H9 (cell line): ENCODE data around the gene KCNJ1. TPM values are rescaled to one million over a fixed set of nuclear protein-coding genes. Genes with fewer than 3 reads are reported as not detected.

Experiments
- DNase-seq: peaks from one replicate; pipeline ENCODE4 v3.0.0-alpha.2; 2017
- H2AFZ ChIP-seq: one replicate; pipeline ENCODE4 v1.6.1; 2013; ENCODE audit warnings: mild to moderate bottlenecking, low read length, control low read depth, moderate library complexity
- H2AK5ac ChIP-seq: 2 replicates; pipeline ENCODE4 v1.6.1; 2013; ENCODE audit warnings: low read length, control low read depth, mixed read lengths; ENCODE audit not compliant: insufficient read length
- H2BK120ac ChIP-seq: one replicate; pipeline ENCODE4 v1.6.1; 2013; ENCODE audit warnings: low read depth, mild to moderate bottlenecking, low read length, control low read depth, inconsistent platforms; ENCODE audit not compliant: poor library complexity, severe bottlenecking
- H2BK12ac ChIP-seq: 2 replicates; pipeline ENCODE4 v1.6.1; 2013; ENCODE audit warnings: low read length, control low read depth, mixed read lengths, low read depth; ENCODE audit not compliant: insufficient read length
- H2BK15ac ChIP-seq: 2 replicates; pipeline ENCODE4 v1.6.1; 2013; ENCODE audit warnings: low read depth, low read length, control low read depth
- H2BK20ac ChIP-seq: one replicate; pipeline ENCODE4 v1.6.1; 2013; ENCODE audit warnings: low read depth, mild to moderate bottlenecking, low read length, control low read depth, inconsistent platforms; ENCODE audit not compliant: poor library complexity, severe bottlenecking
- H2BK5ac ChIP-seq: 2 replicates; pipeline ENCODE4 v1.6.1; 2013; ENCODE audit warnings: low read length, control low read depth, mixed read lengths; ENCODE audit not compliant: insufficient read length
- H3K14ac ChIP-seq: 2 replicates; pipeline ENCODE4 v1.6.1; 2013; ENCODE audit warnings: low read length, control low read depth; ENCODE audit not compliant: insufficient read depth
- H3K18ac ChIP-seq: 2 replicates; pipeline ENCODE4 v1.6.1; 2013; ENCODE audit warnings: low read depth, mild to moderate bottlenecking, mixed read lengths, low read length, control low read depth; ENCODE audit not compliant: insufficient read length
- H3K23ac ChIP-seq: 2 replicates; pipeline ENCODE4 v1.6.1; 2013; ENCODE audit warnings: low read length, control low read depth, mixed read lengths, low read depth; ENCODE audit not compliant: insufficient read length
- H3K23me2 ChIP-seq: 2 replicates; pipeline ENCODE4 v1.6.1; 2013; ENCODE audit warnings: low read depth, mild to moderate bottlenecking, mixed read lengths, low read length, control low read depth; ENCODE audit not compliant: insufficient read length, poor library complexity, severe bottlenecking
- H3K27ac ChIP-seq: 2 replicates; pipeline ENCODE4 v1.5.1; 2013; ENCODE audit warnings: low read length, control low read depth, mixed read lengths, low read depth; ENCODE audit not compliant: insufficient read length
- H3K27me3 ChIP-seq: 2 replicates; pipeline ENCODE4 v1.6.1; 2013; ENCODE audit warnings: low read length, control low read depth, inconsistent platforms; ENCODE audit not compliant: insufficient read depth
- H3K4ac ChIP-seq: 2 replicates; pipeline ENCODE4 v1.6.1; 2013; ENCODE audit warnings: low read depth, mild to moderate bottlenecking, control low read depth, inconsistent platforms, low read length, moderate library complexity
- H3K4me1 ChIP-seq: 2 replicates; pipeline ENCODE4 v1.6.1; 2013; ENCODE audit warnings: low read length, control low read depth, inconsistent platforms; ENCODE audit not compliant: insufficient read depth
- H3K4me2 ChIP-seq: 2 replicates; pipeline ENCODE4 v1.6.1; 2013; ENCODE audit warnings: low read length, control low read depth, mixed read lengths; ENCODE audit not compliant: insufficient read length, insufficient read depth
- H3K56ac ChIP-seq: 2 replicates; pipeline ENCODE4 v1.6.1; 2013; ENCODE audit warnings: low read depth, mild to moderate bottlenecking, mixed read lengths, low read length, control low read depth; ENCODE audit not compliant: insufficient read length
- H3K79me1 ChIP-seq: 2 replicates; pipeline ENCODE4 v1.6.1; 2013; ENCODE audit warnings: low read depth, mild to moderate bottlenecking, moderate library complexity, low read length, control low read depth, inconsistent platforms; ENCODE audit not compliant: insufficient read depth, poor library complexity, severe bottlenecking
- H3K79me2 ChIP-seq: 2 replicates; pipeline ENCODE4 v1.6.1; 2013; ENCODE audit warnings: low read length, control low read depth, inconsistent platforms; ENCODE audit not compliant: insufficient read depth
- H3K9ac ChIP-seq: 2 replicates; pipeline ENCODE4 v1.6.1; 2013; ENCODE audit warnings: low read length, control low read depth, mixed read lengths; ENCODE audit not compliant: insufficient read length; ENCODE audit errors: extremely low read depth
- H3K9me3 ChIP-seq: one replicate; pipeline ENCODE4 v1.6.1; 2013; ENCODE audit warnings: low read depth, low read length, inconsistent platforms; ENCODE audit not compliant: control insufficient read depth
- H3T11ph ChIP-seq: one replicate; pipeline ENCODE4 v1.6.1; 2013; ENCODE audit warnings: mild to moderate bottlenecking, low read length, control low read depth, inconsistent platforms
- H4K20me1 ChIP-seq: one replicate; pipeline ENCODE4 v1.6.1; 2013; ENCODE audit not compliant: control insufficient read depth, insufficient read length, insufficient read depth
- H4K5ac ChIP-seq: 2 replicates; pipeline ENCODE4 v1.6.1; 2013; ENCODE audit warnings: low read depth, mild to moderate bottlenecking, mixed read lengths, low read length, control low read depth; ENCODE audit not compliant: insufficient read length
- H4K8ac ChIP-seq: replicated peaks from 2 replicates; pipeline ENCODE4 v1.6.1; 2013; ENCODE audit warnings: low read length, control low read depth, mixed read lengths, low read depth; ENCODE audit not compliant: insufficient read length
- H4K91ac ChIP-seq: 2 replicates; pipeline ENCODE4 v1.6.1; 2013; ENCODE audit warnings: low read depth, mild to moderate bottlenecking, moderate library complexity, mixed read lengths, low read length, control low read depth; ENCODE audit not compliant: insufficient read length
- H3K27ac Mint-ChIP-seq, 3 experiments: 2 replicates in 2 of 3; 3 replicates in 1 of 3; pipeline ENCODE4 v1.8.0; 2020 to 2021; ENCODE audit warnings: mixed read lengths in 3 of 3, mild to moderate bottlenecking in 1 of 3, moderate library complexity in 1 of 3
- H3K27me3 Mint-ChIP-seq: 2 replicates; pipeline ENCODE4 v1.8.0; 2021; ENCODE audit warnings: low read depth, mild to moderate bottlenecking, moderate library complexity, mixed read lengths
- H3K36me3 Mint-ChIP-seq, 3 experiments: 2 replicates in 2 of 3; 3 replicates in 1 of 3; pipeline ENCODE4 v1.8.0; 2020 to 2021; ENCODE audit warnings: low read depth in 3 of 3, mixed read lengths in 3 of 3; ENCODE audit not compliant: insufficient read depth in 1 of 3
- H3K4me1 Mint-ChIP-seq, 2 experiments: 2 replicates each; pipeline ENCODE4 v1.8.0; 2020; ENCODE audit warnings: mixed read lengths in 2 of 2
- H3K4me3 Mint-ChIP-seq, 2 experiments: 2 replicates in 1 of 2; 3 replicates in 1 of 2; pipeline ENCODE4 v1.8.0; 2020 to 2021; ENCODE audit warnings: mild to moderate bottlenecking in 2 of 2, mixed read lengths in 2 of 2, moderate library complexity in 1 of 2
- H3K9me3 Mint-ChIP-seq, 2 experiments: 2 replicates in 1 of 2; 3 replicates in 1 of 2; pipeline ENCODE4 v1.8.0; 2020; ENCODE audit warnings: mild to moderate bottlenecking in 2 of 2, mixed read lengths in 2 of 2, moderate library complexity in 1 of 2
- WGBS: extraction: QIAGEN DNeasy Blood & Tissue Kit; methylation state at CpG from one replicate; pipeline ENCODE4 v1.1.7; 2013; ENCODE audit warnings: missing lambda C conversion rate, low lambda C conversion rate, mixed read lengths; ENCODE audit not compliant: insufficient read length; ENCODE audit errors: extremely low coverage; 5-methylcytosine and 5-hydroxymethylcytosine counted together
- total RNA-seq: library from RNA; stranded (reverse); gene quantifications from 2 replicates; pipeline ENCODE4 v1.2.1, GENCODE V29; 2021
- TF ChIP-seq, protein P1 (sequence below): fragments of 200-600 bp; sonication (generic); conservative IDR thresholded peaks from 3 replicates; pipeline ENCODE4 v1.8.0; 2021; ENCODE audit warnings: antibody characterized with exemption, mild to moderate bottlenecking

Gene KCNJ1
- total RNA-seq, 1 experiment from 2014 or later = not detected

DNA sequence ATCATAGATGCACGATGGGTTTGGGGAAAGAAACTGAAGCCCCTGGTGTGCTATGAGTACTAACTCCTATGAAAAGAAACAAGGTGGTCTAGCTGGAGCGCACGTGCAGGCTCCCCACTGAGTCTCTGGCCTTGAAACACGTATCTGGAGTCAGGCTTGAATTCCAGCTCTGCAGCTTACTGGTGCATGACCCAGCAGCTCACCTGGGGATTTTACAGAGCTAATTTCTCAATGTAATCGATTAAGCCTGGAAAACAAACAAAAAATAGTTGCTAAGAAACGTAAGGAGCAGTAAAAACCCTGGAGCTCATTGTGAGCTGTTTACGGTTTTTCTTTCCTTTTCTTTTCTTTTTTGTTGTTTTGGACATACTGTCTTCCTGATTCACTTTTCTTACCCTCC, 12.3 kb downstream of the KCNJ1 start:
- H2AK5ac ChIP-seq = no peak overlapping the region
- H2BK5ac ChIP-seq = no peak overlapping the region
- no peak overlapping the region for H3K4me2 ChIP-seq
- no peaks in the 10 kb centered on the region for H3K79me1 ChIP-seq
- no peak overlapping the region for H2BK20ac ChIP-seq
- H2BK120ac ChIP-seq = no peak overlapping the region
- TF ChIP-seq, protein P1, sequence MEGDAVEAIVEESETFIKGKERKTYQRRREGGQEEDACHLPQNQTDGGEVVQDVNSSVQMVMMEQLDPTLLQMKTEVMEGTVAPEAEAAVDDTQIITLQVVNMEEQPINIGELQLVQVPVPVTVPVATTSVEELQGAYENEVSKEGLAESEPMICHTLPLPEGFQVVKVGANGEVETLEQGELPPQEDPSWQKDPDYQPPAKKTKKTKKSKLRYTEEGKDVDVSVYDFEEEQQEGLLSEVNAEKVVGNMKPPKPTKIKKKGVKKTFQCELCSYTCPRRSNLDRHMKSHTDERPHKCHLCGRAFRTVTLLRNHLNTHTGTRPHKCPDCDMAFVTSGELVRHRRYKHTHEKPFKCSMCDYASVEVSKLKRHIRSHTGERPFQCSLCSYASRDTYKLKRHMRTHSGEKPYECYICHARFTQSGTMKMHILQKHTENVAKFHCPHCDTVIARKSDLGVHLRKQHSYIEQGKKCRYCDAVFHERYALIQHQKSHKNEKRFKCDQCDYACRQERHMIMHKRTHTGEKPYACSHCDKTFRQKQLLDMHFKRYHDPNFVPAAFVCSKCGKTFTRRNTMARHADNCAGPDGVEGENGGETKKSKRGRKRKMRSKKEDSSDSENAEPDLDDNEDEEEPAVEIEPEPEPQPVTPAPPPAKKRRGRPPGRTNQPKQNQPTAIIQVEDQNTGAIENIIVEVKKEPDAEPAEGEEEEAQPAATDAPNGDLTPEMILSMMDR = no peak
- H3K79me2 ChIP-seq = no peaks in the 10 kb centered on the region
- H4K5ac ChIP-seq = no peak overlapping the region
- no peaks in the 10 kb centered on the region for H4K20me1 ChIP-seq
- no peak overlapping the region for H3K18ac ChIP-seq
- no peak overlapping the region for H4K8ac ChIP-seq
- no peaks in the 10 kb centered on the region for H3K23me2 ChIP-seq
- Mint-ChIP-seq H3K4me1 (no peaks in the 10 kb centered on the region; a peak in 1 of 4 replicates), H3K36me3 (no peaks in the 10 kb centered on the region), H3K9me3 (no peaks in the 10 kb centered on the region), H3K27ac (no peak overlapping the region), H3K4me3 (no peak overlapping the region), H3K27me3 (peaks cover 27% of the 10 kb centered on the region)
- H2AFZ ChIP-seq = no peak overlapping the region
- no peak overlapping the region for H3K23ac ChIP-seq
- H3K9me3 ChIP-seq = no peaks in the 10 kb centered on the region
- H3T11ph ChIP-seq = no peak overlapping the region
- whole genome bisulfite sequencing = no CpG with 5 or more reads among the region's 7 CpGs
- DNase-seq = no peak
- no peak overlapping the region for H3K14ac ChIP-seq
- no peak overlapping the region for H2BK12ac ChIP-seq
- no peaks in the 10 kb centered on the region for H3K27me3 ChIP-seq
- H3K4me1 ChIP-seq = no peaks in the 10 kb centered on the region
- no peak overlapping the region for H2BK15ac ChIP-seq
- no peak overlapping the region for H3K27ac ChIP-seq
- no peak overlapping the region for H3K4ac ChIP-seq
- H3K56ac ChIP-seq = no peak overlapping the region
- H3K9ac ChIP-seq = no peak overlapping the region
- H4K91ac ChIP-seq = no peak overlapping the region
